SH-SY5Y (cell line): Measurements from ENCODE around the gene STK40.

Experiments used
- GATA2 ChIP-seq: IDR thresholded peaks from 2 replicates; pipeline ENCODE4 v1.6.1; 2011; ENCODE audit warnings: mild to moderate bottlenecking, low read depth, low read length
- GATA3 ChIP-seq: IDR thresholded peaks from 2 replicates; pipeline ENCODE4 v1.6.1; 2011; ENCODE audit warnings: low read depth, mild to moderate bottlenecking, low read length, moderate library complexity

Gene STK40

DNA sequence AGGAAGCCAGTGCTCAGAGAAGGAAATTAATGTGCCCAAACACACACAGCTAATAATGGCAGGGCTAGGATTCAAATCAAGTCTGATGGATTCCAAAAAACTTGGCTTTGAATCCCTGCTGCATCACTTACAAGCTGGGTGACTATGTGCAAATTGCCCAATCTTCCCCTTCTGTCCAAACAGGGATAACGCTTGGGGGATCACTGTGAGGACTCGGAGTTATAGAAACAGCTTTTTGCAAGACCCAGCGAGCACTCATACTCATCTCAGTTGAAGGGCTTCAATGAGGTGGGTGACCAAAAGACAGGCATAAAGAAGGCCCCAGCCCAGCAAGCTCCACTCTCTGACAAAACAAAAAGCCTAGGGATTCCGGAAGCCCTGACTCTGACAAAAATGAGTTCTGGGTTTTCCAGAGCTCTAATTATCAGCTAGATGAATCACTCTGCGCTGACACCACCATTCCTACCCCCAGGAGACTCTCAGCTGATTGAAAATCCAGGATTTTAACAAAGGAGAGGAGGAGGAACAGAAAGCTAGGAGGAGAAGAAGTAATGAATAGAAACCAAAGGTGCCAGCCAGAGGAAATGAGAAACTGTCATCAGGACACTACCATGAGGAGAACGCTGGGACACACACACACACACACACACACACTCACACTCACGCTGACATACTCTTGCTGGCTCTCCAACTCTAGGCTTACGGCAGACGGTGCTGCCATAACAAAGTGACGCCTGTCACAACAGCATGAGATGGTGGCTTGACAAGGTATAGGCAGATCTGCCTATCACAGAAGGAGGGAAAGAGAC, 1.6 kb upstream of the STK40 start:
- no peak for TF ChIP-seq GATA2
- TF ChIP-seq GATA3: no peak

GRCh38 chr1:36386265-36387140, 779 bp upstream of the STK40 start:
- TF ChIP-seq GATA2 (no peak), GATA3 (no peak)

GRCh38 chr1:36384542-36385409, 948 bp downstream of the STK40 start:
- TF ChIP-seq GATA2: no peak
- no peak for TF ChIP-seq GATA3

DNA sequence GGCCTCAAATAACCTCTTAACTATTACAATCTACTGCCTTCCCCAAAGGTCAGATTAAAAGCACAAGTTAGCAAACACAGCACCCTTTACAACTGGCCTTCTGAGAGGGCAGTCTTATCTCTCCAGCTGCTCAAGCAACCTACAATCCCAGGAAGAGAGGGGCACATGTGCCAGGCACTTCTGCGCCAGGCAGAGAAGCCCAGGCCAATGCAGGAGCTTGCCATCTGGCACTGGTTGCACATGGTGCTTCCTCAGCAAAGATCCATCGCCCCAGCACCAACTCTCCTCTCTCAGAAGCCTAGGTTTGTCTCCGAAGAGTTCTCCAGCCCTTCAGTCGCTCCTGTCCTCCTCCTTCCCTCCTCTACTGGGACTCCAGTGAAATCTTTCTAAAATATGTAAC, 2.5 kb downstream of the STK40 start:
- TF ChIP-seq GATA2 (no peak), GATA3 (no peak)

DNA sequence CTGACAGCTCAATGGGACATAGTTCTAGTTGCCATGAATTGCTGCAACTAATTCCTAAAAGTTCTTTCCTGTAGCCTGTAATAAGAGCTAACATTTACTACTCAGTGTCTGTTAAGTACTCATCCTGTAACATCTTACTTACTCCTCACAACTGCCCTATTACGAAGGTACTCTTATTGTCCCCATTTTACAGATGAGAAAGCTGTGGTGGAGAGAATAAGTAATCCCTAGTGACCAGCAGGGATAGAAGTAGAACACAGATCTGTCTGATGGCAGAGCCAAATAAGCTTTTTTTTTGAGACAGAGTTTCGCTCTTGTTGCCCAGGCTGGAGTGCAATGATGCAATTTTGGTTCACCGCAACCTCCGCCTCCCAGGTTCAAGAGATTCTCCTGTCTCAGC, 3.1 kb downstream of the STK40 start:
- TF ChIP-seq GATA3 (no peak), GATA2 (no peak)

GRCh38 chr1:36382231-36382630, 3.5 kb downstream of the STK40 start:
- no peak for TF ChIP-seq GATA3
- TF ChIP-seq GATA2: no peak

- TF ChIP-seq GATA2 (no peak), GATA3 (no peak)
These were observed 4.3 kb downstream of the STK40 start for GRCh38 chr1:36381405-36381804.

DNA sequence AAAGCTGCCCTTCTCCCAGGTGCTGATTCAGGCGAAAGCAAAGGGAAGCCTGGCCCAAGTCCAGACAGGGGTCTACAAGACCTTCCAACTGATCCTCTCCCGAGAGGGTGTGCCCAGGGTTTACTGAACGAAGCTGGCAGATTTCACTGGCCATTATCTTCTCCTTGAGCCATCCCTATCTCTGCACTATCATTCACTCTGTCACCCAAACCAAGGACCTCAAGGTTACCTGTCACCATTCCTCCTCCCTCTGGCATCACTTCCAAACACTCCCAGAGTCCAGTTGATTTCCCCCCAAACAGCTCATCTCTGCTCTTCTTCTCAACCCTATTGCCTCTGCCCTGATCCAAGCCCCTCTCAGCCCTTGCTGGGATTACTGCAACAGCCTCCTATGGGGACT, 4.9 kb downstream of the STK40 start:
- TF ChIP-seq GATA2 (no peak), GATA3 (no peak)

DNA sequence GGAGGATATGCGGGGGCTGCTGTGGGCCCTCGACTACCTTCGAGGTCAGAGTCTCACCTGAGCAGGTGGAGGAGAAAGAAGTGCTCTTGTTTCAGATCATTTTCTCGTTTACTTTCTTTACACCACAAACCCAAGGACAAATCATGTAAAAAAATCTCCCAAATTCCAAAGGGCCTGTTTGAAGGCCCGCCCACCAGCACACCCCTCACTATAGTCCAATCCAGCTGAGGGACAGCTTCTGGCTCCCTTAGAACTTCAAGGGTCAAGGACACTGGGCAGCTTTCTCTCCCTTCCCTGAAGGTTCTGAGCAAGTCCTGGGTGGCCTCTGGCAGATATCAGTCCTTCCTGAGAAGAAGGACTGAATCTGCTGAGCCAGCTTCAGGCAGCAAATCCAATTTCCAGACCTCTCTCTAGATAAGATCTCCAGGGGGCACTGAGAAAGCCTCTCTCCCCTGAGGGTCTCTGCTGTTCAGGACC, 5.5 kb downstream of the STK40 start:
- TF ChIP-seq GATA2: peak; percentile 78
- 0 out of 2 replicates have a peak, but pooled peaks have one; percentile 29 for TF ChIP-seq GATA3

GRCh38 chr1:36377791-36378492, 7.8 kb downstream of the STK40 start:
- TF ChIP-seq GATA3 (no peak), GATA2 (no peak)

- no peak for TF ChIP-seq GATA2
These were observed 13.1 kb downstream of the STK40 start for GRCh38 chr1:36372617-36373016.

DNA sequence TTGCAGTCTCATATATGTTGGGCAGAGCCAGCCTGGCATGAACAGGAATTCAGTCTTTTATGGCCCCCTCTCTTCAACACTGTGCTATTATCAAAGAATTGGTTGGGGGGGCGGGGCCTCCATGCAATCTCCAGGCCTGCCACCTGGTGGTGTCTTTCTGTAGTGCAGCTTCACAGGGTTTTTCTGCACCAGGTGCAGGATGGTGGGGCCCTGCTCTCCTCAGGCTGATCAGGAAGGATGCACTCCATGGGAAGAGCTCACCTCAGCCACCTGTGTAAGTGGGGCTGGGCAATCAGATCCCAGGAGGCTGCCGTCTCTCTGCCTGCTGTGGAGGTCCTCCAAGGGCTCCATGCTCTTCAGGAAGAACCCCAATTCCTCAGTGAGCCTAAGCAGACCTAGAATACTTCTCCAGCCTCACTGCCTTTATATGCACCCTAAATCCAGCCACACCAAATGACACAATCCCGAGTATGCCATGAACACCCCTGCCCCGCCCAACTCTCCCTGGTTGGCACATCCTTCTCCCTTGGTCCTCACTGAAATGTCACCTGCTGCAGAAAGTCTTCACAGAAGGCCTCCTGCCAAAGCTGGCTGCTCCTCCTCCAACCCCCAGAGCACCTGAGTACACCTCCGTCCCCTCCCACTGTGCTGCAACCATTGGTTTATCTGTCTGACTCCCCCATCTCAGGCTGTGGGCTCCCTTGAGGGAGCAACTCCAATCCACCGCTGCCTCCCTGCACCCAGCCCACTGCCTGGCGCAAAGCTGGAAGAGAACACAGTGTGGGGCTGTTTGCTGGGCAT, 16.5 kb downstream of the STK40 start:
- TF ChIP-seq GATA2 (no peak), GATA3 (no peak)

GRCh38 chr1:36367798-36368197, 17.9 kb downstream of the STK40 start:
- TF ChIP-seq GATA3 (no peak), GATA2 (no peak)
